HG03280 (cell line): ENCODE measurements around the gene GPX4.
A peak's percentile ranks its signal among the peaks of the same experiment; 100 is the strongest.

Experiments
- ATAC-seq: cut with Tn5 transposase; IDR thresholded peaks from one replicate; pipeline ENCODE4 v1.9.1; 2021; ENCODE audit warnings: mild to moderate bottlenecking, moderate library complexity; ENCODE audit not compliant: unreplicated experiment

GPX4 gene

DNA sequence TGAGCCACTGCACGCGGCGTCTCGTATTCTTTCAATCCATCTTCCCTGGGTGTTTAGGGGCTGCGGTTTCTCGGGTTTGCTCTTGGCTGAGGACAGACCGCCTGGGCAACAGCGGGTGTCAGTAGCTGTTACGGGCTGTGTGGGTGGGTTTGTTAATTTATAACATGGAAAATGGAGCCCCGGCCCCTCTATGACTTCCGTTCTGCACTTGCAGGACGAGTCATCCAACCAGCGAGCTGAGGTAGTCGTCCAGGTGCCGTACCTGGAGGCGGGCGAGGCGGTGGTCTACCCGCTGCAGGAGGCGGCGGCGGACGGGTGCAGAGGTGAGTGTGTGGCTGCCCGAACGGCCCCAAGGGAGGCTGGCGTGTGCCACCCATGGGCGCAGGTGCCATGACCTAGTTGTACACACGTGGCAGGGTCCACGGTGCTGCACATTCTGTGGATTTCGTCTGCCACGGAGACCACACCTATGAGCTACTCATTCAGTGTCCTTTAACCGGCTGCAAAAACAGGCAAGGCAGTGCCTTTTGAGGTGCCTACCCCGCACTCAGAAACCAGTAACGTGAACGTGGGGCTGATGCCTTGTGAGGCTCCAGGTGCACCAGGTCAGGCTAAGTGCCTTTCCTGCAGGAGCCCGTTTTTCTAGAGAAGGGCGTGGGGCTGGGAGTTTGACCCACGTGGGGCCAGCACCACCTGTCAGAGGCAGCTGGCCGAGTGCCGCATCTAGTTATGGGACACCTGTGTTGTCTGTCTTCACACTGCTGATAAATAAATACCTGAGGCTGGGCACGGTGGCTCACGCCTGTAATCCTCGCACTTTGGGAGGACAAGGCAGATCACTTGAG lies 19.5 kb upstream of the GPX4 start:
- ATAC-seq: no peak

DNA sequence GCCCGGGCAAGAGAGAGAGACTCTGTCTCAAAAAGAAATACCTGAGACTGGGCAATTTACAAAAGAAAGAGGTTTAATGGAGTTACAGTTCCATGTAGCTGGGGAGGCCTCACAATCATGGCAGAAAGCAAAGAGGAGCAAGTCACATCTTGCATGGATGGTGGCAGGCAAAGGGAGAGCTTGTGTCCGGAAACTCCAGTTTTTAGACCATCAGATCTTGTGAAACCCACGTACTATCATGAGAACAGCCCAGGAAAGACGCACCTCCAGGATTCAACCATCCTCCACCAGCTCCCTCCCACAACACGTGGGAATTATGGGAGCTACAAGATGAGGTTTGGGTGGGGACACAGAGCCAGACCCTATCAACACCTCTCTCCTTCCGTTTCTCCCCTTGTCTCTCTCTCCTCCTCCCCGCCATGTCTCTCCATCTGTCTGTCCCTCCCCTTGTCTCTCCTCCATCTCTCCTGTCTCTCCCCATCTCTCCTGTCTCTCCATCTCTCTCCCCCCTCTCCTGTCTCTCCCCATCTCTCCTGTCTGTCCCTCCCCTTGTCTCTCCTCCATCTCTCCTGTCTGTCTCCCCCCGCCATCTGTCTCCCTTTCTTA lies 18.6 kb upstream of the GPX4 start:
- ATAC-seq: no peak

DNA sequence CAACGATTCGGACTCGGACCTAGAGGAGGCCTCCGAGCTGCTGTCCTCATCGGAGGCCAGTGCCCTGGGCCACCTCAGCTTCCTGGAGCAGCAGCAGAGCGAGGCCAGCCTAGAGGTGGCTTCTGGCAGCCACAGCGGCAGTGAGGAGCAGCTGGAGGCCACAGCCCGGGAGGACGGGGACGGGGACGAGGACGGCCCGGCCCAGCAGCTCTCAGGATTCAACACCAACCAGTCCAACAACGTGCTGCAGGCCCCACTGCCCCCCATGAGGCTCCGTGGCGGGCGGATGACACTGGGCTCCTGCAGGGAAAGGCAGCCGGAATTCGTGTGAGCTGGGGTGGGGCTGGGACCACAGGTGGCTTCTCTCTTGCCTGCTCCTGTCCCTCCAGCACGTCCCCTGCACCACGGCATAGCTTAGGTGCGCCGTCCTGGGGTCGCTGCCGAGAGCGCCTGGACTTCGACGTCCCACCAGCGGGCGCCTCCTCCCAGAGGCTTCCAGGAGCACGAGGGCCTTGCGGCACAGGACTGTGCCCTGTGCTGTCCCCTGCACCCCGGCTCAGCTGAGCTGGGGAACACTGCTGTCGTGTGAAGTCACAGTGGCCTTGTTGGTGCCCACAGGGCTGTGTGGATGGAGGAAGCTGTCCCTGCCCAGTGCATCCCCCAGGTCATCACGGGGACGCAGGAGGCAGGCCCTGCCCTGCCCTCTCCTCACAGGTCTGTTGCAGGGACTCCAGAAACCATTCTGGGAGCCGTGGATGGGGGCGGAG lies 17.9 kb upstream of the GPX4 start:
- no peak for ATAC-seq

DNA sequence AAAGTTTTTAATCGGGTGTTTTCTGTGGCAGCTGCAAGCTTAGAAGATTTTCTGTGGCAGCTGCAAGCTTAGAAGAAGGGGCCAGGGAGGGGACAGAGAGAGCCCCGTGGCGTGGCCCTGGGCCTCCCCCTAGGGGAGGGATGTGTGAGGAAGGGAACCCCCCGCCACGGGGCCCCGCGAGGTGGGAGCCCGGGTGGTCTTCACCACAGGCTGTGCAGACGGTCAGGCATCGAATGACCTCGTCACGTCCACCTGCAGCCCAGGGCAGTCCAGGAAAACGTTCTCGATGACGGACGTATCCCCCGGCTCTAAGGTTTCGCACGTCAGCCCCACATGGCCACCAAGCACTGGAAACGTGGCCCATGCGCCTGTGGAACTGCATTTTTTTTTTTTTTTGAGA lies 17.2 kb upstream of the GPX4 start:
- ATAC-seq: no peak

DNA sequence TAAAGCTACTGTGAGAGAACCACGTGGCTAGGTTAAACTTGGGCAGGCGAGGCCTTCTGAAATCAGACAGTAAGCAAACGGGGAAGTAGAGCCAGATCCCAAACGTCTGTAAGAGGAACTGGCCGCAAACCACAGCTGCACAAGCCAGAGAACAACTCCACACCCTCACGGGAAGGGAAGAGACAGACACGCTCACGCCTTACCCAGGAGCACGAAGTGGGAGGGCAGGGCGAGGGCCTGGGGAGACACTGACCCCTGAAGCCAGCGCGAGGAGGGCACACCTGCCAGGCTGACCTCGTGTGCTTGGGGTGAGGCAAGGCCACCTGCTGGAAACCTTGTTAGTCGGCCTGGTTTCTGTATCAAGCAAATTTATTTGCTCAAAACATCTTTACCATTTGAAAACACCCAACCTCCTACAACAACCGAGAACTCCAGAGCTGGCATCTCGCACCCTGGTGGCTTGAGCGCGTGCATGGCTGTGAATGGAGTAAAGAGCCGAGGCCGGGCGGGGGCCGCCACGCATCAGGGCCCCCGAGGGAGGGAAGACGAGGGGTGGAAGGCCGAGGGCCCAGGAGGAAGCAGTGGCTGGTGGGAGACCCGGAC lies 15.9 kb upstream of the GPX4 start:
- no peak for ATAC-seq

DNA sequence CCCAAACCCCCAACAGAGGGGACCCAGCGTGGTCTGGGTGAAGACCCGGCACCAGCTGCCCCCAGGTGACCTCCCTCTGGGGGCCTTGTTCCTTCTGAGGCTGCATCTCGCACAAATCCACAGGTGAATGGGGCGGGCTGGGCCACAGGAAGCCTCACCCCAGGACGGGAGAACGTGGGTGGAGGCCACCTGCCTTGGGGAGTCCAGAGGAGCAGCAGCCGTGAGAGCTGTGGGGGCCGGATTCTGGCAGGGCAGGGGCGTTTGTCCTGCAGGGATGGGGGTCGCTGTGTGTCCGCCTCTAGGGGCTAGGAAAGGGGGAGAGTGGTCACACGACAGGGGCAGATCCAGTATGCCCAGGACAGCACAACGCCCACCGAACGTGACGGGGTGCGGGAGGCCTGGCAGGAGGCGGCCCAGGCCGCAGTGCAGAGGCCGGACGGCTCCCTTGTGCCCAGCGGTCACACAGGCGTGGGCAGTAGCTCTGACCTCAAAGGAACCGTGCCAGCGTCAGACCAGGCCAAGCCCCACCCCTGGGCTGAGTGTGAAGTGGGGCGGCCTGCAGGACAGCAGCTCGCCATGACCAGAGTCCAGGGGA lies 15.3 kb upstream of the GPX4 start:
- ATAC-seq: no peak

DNA sequence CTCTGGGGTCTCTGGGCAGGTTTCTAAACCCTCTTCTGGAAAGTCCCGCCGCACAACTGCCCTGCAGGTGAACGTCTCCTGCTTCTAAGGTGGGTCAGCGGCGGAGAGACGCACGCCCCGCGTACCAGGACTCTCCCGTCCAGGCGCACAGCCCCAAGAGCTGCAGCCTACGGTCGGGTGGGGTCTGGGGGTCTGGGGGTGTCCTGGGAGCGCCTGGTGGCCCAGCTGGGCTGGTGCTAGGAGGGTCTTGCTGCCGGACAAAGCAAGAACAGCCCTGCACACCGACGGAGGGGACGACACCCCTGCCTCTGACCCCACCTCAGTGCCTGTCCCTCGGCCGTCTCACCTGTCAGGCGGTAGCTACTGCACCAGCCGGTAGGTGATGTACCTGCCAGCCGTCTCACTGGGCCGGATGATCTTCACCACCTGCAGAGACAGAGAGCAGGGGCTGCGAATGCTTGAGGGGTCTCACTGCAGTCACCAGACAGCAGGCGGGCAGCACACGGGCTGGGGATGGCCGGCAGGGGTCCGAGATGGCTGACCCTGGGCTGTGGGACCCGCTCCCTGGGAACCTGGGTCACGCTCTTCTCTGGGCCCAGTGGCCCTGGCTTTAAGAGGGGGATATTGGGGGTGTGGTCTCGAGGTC lies 14.5 kb upstream of the GPX4 start:
- no peak for ATAC-seq

DNA sequence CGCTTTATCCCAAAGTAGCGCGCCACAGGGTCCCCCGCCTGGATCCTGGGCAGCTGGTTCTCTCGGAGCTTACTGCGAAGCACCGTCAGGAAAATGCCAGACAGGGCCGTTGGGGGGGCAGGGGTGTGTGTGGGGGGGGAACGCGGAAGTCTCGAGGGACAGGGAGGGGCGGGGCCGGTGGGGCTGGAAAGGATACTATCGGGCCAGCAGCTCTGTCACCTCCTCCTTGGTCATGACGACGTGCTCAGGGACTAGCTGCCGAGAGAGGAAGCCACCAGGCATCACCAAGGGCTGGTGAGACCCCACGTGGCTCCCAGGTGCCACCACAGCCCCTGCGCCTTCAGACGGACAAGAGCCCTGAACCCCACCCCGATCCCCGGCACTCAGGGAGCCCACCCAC lies 13.9 kb upstream of the GPX4 start:
- no peak for ATAC-seq

DNA sequence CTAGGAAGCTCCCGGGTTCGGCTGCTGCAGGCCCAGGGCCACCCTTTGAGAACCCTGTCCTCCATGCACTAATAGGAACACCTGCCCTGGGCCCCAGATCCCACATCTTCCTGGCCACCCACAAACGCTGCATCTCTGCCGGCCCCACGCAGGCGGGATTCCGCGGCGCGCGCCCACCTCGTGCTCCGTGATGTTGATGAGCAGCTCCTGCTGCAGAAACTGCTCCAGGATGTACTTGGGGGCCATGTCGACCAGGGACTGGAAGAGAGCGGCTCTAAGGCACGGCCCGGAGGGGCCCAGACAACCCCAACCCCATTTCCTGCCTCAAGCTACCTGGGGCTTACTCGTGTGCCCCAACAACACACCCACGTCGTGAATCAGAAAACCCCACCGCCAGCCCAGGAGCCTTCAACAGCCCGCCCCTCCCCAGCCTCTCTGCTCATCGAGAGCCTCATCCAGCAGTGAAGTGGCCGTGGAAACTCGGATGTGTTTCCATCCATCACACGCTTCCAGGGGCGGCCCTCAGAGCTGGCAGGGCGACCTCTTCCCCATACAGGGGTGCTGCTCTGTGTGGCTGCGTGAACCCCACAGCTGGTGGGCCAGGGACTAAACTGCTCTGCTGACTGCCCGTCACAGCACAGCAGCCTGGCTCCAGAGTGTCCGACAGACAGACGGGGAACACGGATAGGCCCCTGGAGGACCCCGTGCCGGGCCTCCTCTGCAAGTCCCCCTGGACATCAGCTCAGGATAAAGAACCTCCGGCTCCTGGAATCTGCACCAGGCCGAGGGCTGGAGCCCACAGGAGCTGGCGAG lies 12.9 kb upstream of the GPX4 start:
- no peak for ATAC-seq

DNA sequence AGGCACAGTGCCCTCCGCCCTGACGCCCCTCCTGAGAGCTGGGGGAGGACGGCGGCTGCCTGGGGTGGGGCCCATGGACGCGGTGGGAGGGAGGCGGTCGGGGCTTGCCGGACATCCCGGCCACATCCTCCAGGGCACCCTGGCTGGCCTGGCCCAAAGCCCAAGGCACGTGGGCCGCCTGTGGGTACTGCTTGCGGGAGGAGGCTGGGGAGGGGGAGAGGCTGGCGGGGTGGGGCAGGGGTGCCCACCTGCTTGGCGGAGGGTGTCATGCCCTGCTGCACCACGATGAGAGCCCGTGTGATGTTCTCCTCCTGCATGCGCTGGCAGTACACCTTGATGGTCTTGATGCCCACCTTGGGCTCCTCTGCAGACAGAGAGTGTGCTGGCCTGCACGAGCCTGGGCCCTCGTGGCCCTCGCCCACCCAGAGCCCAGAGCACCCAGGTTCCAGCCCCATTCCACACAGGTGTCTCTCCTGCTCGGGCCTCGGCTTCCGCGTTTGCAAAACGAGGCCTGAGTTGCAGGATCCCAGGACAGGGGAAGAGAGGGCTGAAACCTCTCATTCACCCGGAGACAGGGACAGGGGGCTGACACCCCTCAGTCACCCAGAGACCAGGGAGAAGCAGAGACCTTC lies 12.1 kb upstream of the GPX4 start:
- no peak for ATAC-seq

DNA sequence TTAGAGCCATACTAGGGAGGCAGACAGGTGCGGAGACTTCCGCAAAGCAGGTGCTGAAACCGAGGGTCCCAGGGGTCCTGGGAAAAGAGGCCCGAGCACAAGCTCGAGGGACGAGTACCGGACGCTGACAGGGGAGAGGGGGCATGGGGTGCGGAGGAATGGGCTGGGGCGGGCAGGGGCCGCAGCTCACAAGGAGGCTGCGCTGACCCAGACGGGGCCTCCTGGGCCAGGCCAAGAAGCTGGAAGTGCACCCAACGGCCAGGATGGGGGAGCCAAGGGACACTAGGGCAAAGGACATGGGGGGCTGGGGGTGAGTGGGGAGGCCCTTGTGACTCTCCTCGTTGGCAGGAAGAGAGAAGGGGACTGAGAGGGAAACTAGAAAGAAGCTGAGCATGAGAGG lies 10.5 kb upstream of the GPX4 start:
- no peak for ATAC-seq

DNA sequence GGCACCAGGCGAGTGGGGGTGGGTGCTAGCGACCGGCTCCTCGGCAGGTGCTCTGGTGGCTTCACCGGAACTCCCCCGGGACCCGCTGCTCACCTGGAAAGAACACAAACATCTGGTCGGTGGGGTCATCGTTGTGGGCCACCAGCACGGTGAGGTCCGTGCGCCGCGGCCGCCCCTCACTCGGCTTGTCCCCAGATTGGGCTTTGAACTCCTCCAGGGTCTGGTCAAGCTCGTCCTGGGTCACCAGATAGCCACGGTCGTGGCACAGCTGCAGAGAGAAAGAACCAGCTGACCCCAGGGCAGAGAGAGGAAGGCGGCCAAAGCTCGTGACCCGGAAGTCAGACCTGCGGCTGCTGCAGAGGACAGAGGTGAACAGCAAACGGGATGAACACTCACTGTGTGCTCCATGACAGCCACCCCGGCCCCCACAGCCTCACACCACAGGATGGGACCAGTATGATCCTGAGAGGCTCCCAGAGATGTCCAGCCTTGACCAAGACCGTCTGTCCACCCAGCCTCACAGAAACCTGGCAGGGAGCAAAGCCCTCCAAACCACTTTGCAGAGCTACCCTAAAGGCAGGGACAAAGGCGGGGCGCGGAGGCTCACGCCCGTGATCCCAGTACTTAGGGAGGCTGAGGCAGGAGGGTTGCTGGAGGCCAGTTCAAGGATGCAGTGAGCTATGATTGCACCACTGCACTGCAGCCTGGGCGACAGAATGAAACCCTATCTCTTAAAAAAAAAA lies 9.8 kb upstream of the GPX4 start:
- no peak for ATAC-seq

DNA sequence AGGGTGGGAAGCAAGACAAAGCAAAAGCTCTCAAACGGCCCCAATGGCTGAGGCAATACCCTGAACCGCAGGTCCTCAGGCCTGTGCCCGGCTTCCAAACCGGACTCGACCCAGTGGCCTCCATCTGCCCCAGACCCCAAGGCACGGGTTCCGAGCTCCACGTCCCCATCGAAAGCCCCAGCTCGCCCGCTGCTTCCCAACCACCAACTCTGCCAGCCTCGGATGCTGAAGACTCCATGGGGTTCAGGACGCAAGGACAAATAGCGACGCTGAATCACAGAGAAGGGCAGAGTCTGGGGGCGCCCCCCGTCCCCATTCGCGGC lies 9.2 kb upstream of the GPX4 start:
- ATAC-seq: no peak

DNA sequence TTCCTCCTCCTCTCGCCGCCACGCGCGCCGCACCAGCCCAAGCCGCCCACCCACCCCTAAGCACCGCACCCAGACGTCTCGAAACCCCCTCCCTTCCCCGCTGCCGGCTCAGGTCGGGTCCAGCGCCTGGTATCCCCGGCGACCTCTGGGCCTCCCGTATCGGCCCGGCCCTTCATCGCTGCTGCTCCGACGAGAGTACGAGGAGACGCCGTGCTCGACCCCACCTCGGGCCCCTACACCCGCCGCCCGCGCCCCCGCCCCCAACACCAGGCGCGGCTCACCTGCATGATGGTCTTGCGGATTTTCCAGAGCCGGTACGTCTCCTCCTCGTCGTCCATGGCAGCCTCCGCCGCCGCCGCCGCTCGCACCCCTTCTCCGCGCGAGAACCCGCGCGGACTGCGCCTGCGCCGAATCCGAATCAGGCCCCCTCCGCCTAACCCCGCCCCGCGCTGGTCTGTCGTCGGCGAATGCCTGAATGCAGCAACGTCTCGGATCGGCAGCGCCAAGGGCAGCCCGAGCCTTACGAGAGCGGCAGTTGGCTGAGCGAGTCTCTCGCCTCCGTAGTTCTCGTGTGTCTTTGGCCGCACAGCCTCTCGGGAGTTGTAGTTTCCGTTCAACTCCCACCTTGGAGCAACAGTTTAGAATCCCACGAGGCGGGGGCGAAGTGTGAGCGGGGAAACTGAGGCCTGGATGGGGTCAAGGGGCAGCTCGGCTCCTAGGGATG lies 8.7 kb upstream of the GPX4 start, which contains the start of gene POLR2E:
Gene POLR2E, minus strand, starts transcription at position 398 of the 724 bp plus-strand sequence. Its CDS starts 60 bp downstream, at position 338.
- peak; percentile 92 for ATAC-seq

DNA sequence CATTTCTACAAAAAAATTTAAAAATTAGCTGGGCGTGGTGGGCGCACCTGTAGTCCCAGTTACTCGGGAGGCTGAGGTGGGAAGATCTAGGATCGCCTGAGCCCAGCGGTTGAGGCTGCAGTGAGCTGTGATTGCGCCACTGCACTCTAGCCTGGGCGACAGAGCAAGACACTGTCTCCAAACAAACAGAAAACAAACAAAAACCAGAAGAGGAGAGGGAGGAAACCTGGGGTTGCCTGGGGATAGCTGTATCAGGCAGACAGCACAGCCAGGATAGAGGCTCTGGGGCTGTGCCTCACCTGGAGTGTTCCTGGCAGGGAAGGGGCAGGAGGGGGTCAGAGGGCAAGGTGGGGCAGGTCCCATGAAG lies 6.0 kb upstream of the GPX4 start:
- no peak for ATAC-seq

DNA sequence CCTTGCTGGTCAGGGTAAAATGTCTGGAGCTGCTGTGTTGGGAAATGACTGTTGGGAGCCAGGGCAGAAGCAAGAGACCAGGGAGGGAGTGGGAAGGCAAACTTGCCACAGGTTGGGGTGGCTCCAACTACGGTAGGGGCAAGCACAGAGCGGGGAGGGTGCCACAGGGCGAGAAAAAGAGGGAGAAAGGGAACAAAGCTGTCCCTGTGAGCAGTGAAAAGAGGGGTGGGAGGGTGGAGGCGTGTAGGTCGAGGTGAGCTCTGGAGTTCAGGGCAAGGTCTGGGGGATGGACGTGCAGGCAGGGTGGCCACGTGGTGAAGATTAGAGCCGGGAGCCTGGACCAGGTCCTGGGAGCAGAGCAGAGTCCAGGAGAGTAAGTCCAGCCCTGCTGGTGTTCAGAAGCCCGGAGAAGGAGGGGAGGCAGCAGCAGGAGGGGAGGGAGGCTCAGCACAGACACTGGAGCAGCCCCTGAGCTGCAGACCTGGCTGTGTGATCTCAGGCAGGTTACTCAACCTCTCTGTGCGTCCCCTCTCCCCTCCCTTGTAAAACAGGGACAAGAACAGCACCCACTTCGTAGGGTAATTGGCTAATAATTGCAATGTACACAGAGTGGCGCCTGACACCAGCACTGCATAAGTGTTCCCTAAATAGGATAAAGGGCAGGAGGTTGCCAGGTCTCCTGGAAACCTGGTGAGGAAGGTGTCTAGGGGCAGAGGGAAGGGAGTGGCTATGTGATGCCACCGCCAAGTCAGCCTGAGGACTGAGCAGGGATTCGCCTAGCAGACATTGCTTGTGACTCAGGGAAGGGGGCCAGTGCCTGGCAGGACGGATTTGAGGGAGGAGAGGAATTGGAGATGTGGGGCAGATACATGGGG lies 5.4 kb upstream of the GPX4 start:
- no peak for ATAC-seq

DNA sequence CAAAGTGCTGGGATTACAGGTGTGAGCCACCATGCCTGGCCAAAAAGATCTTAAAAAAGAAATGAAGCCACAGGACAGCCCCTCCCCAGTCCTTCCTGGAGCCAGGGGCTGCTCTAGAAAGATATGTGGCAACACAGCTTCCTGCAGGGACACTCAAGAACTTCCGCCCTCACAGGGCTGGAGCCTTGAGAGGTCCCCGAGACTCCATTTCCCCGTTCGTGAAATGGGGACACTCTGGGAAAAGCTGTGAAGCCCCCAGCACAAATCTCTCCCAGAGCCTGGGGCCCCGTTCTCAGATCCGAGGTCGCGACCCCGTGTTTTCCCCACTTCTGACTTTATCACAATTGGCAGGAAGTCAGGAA lies 2.5 kb upstream of the GPX4 start:
- no peak for ATAC-seq
